SK-N-SH (cell line): ENCODE data around the gene ATP2B2. TPM values are rescaled to one million over a fixed set of nuclear protein-coding genes. Genes with fewer than 3 reads are reported as not detected.

Experiments used
- CTCF ChIA-PET: fragments of 300-600, 350-600 bp; formaldehyde crosslinking; extraction: SDS; loops from one replicate; lab custom pipeline; 2021; lab: Yijun Ruan, JAX
- POLR2A ChIA-PET: fragments of 350-600 bp; sonication (Branson Sonifier 250); formaldehyde crosslinking; extraction: SDS; loops from one replicate; lab custom pipeline; 2020; ENCODE audit warnings: antibody characterized with exemption, inconsistent platforms; lab: Yijun Ruan, JAX
- DNase-seq: peaks from one replicate; pipeline ENCODE4 v3.0.0; 2012
- H2AFZ ChIP-seq: fragments of 200-600 bp; sonication (generic); 2 replicates; pipeline ENCODE4 v1.8.1; 2016; ENCODE audit warnings: antibody characterized with exemption, mild to moderate bottlenecking, low read depth
- H3F3A ChIP-seq: fragments of 200-600 bp; sonication (generic); replicated peaks from 2 replicates; pipeline ENCODE3; 2016; ENCODE audit warnings: antibody characterized with exemption, mild to moderate bottlenecking; ENCODE audit not compliant: insufficient read depth
- H3K27ac ChIP-seq, 2 experiments: fragments of 200-500 bp in 1 of 2; fragments of 200-600 bp in 1 of 2; sonication (Bioruptor generic) in 1 of 2; sonication (generic), shearing (Covaris generic) in 1 of 2; 2 replicates each; pipeline versions ENCODE4 v1.5.1 to v1.6.1; 2014 to 2016; ENCODE audit warnings: low read depth in 2 of 2, inconsistent platforms in 1 of 2, low read length in 1 of 2, mild to moderate bottlenecking in 1 of 2, mixed read lengths in 1 of 2
- H3K27me3 ChIP-seq: fragments of 200-600 bp; sonication (generic), shearing (Covaris generic); 2 replicates; pipeline ENCODE4 v1.6.1; 2016; ENCODE audit warnings: mixed run types; ENCODE audit not compliant: insufficient read depth
- H3K36me3 ChIP-seq, 2 experiments: fragments of 200-500 bp in 1 of 2; fragments of 200-600 bp in 1 of 2; sonication (Bioruptor generic) in 1 of 2; sonication (generic) in 1 of 2; replicated peaks in 1 of 2; 2 replicates each; pipeline versions ENCODE3 to v1.5.1; 2014 to 2016; ENCODE audit warnings: low read length in 1 of 2, mild to moderate bottlenecking in 1 of 2; ENCODE audit not compliant: insufficient read depth in 2 of 2, control insufficient read depth in 1 of 2
- H3K4me1 ChIP-seq, 2 experiments: fragments of 200-500 bp in 1 of 2; fragments of 200-600 bp in 1 of 2; sonication (Bioruptor generic) in 1 of 2; sonication (generic), shearing (Covaris generic) in 1 of 2; 2 replicates each; pipeline versions ENCODE4 v1.5.1 to v1.6.1; 2014 to 2016; ENCODE audit warnings: low read depth in 1 of 2, low read length in 1 of 2, mixed run types in 1 of 2; ENCODE audit not compliant: insufficient read depth in 2 of 2, control insufficient read depth in 1 of 2
- H3K4me2 ChIP-seq: fragments of 200-600 bp; sonication (generic), shearing (Covaris generic); 2 replicates; pipeline ENCODE4 v1.6.1; 2017; ENCODE audit warnings: mixed run types
- H3K4me3 ChIP-seq, 2 experiments: fragments of 200-500 bp in 1 of 2; fragments of 200-600 bp in 1 of 2; sonication (Bioruptor generic) in 1 of 2; sonication (generic), shearing (Covaris generic) in 1 of 2; 2 replicates each; pipeline versions ENCODE4 v1.5.1 to v1.8.1; 2014 to 2016; ENCODE audit warnings: low read depth in 2 of 2, inconsistent platforms in 1 of 2, low read length in 1 of 2, mild to moderate bottlenecking in 1 of 2, mixed read lengths in 1 of 2, moderate library complexity in 1 of 2
- H3K79me2 ChIP-seq: fragments of 200-600 bp; sonication (generic); 2 replicates; pipeline ENCODE4 v1.8.1; 2017; ENCODE audit warnings: mild to moderate bottlenecking; ENCODE audit not compliant: insufficient read depth
- H3K9ac ChIP-seq: fragments of 200-600 bp; sonication (generic); 2 replicates; pipeline ENCODE4 v1.6.1; 2017; ENCODE audit warnings: mixed run types
- H3K9me2 ChIP-seq: fragments of 200-600 bp; sonication (generic); 2 replicates; pipeline ENCODE4 v1.6.1; 2017; ENCODE audit warnings: mixed run types
- H3K9me3 ChIP-seq: fragments of 200-600 bp; sonication (generic); 2 replicates; pipeline ENCODE4 v1.6.1; 2017; ENCODE audit warnings: mixed run types, mild to moderate bottlenecking, moderate library complexity
- H4K20me1 ChIP-seq: fragments of 200-600 bp; sonication (generic); 2 replicates; pipeline ENCODE4 v1.6.1; 2017; ENCODE audit warnings: mild to moderate bottlenecking, mixed run types; ENCODE audit not compliant: insufficient read depth
- CHD2 ChIP-seq: fragments of 150-350 bp; IDR thresholded peaks from 2 replicates; pipeline ENCODE4 v1.6.1; 2018; ENCODE audit warnings: low read length; ENCODE audit not compliant: partially characterized antibody
- CTCF ChIP-seq: fragments of 200-600 bp; sonication (generic); IDR thresholded peaks from 2 replicates; pipeline ENCODE4 v1.6.1; 2017; ENCODE audit warnings: antibody characterized with exemption, mild to moderate bottlenecking, moderate library complexity
- EZH2phosphoT487 ChIP-seq: fragments of 200-600 bp; sonication (generic); IDR thresholded peaks from 2 replicates; pipeline ENCODE4 v1.6.1; 2017; ENCODE audit warnings: low read depth, mixed run types, mild to moderate bottlenecking, antibody characterized with exemption, moderate library complexity, borderline replicate concordance
- FOSL2 ChIP-seq: IDR thresholded peaks from 2 replicates; pipeline ENCODE4 v1.4.0; 2012; ENCODE audit warnings: low read depth, mild to moderate bottlenecking, moderate library complexity, borderline replicate concordance
- GABPA ChIP-seq: IDR thresholded peaks from 2 replicates; pipeline ENCODE4 v1.4.0; 2012; ENCODE audit warnings: low read depth, mild to moderate bottlenecking
- JUND ChIP-seq: IDR thresholded peaks from 2 replicates; pipeline ENCODE4 v1.4.0; 2012
- MXI1 ChIP-seq: IDR thresholded peaks from 2 replicates; pipeline ENCODE4 v1.6.1; 2012; ENCODE audit warnings: mild to moderate bottlenecking, low read depth, low read length, improper control_type of control experiment
- NFIC ChIP-seq: IDR thresholded peaks from 2 replicates; pipeline ENCODE4 v1.4.0; 2012; ENCODE audit warnings: borderline replicate concordance
- NRF1 ChIP-seq: IDR thresholded peaks from 2 replicates; pipeline ENCODE4 v1.6.1; 2012; ENCODE audit warnings: low read depth, mild to moderate bottlenecking, low read length
- PBX3 ChIP-seq: IDR thresholded peaks from 2 replicates; pipeline ENCODE4; 2012
- REST ChIP-seq: IDR thresholded peaks from 2 replicates; pipeline ENCODE4 v1.6.1; 2012; ENCODE audit warnings: mild to moderate bottlenecking, low read depth, low read length, moderate library complexity
- RFX5 ChIP-seq: IDR thresholded peaks from 2 replicates; pipeline ENCODE4 v1.6.1; 2012; ENCODE audit warnings: mild to moderate bottlenecking, improper control_type of control experiment, low read length
- SIN3A ChIP-seq: IDR thresholded peaks from 2 replicates; pipeline ENCODE4 v1.6.1; 2012; ENCODE audit warnings: low read depth, mild to moderate bottlenecking, low read length, moderate library complexity, borderline replicate concordance
- SMC3 ChIP-seq: IDR thresholded peaks from 2 replicates; pipeline ENCODE4 v1.6.1; 2012; ENCODE audit warnings: low read depth, low read length, improper control_type of control experiment
- TAF1 ChIP-seq: IDR thresholded peaks from 2 replicates; pipeline ENCODE4 v1.6.1; 2012; ENCODE audit warnings: low read depth, mild to moderate bottlenecking, low read length, moderate library complexity, borderline replicate concordance
- TEAD4 ChIP-seq: IDR thresholded peaks from 2 replicates; pipeline ENCODE4 v1.4.0; 2012; ENCODE audit warnings: mild to moderate bottlenecking, borderline replicate concordance; ENCODE audit not compliant: insufficient read depth
- WGBS: methylation state at CpG from one replicate; pipeline ENCODE4 v1.1.6; 2017; ENCODE audit warnings: low lambda C conversion rate; 5-methylcytosine and 5-hydroxymethylcytosine counted together
- polyA plus RNA-seq, 3 experiments: library from polyadenylated mRNA; depleted of rRNA; stranded (reverse); fragments of >200 nt; gene quantifications; 2 replicates each; pipeline ENCODE4 v1.2.3, GENCODE V29; 2012

The ATP2B2 gene
- polyA plus RNA-seq, 1 of the 3 experiments (the other 2 are of a cell fraction): 0.15 TPM

GRCh38 chr3:10322352-10322710, 183.1 kb downstream of the ATP2B2 start:
- TF ChIP-seq MXI1 (no peak), CTCF (peak; percentile 38; the same call in 1 of the 2 replicates)
- Histone ChIP-seq H3K27ac (no peak overlapping the region), H3K4me3 (no peak overlapping the region), H3K36me3 (peaks cover 18 to 21% of the 10 kb centered on the region in 2 experiments), H3K79me2 (peaks cover 36% of the 10 kb centered on the region), H3K4me2 (no peak overlapping the region), H3F3A (no peaks in the 10 kb centered on the region), H4K20me1 (peaks cover 23% of the 10 kb centered on the region), H3K4me1 (peaks cover 4 to 8% of the 10 kb centered on the region in 2 experiments; a peak in 3 of 4 replicates), H2AFZ (no peak overlapping the region), H3K9me3 (no peaks in the 10 kb centered on the region), H3K9ac (no peak overlapping the region), H3K27me3 (peaks cover 20% of the 10 kb centered on the region; the same call in 1 of the 2 replicates), H3K9me2 (no peaks in the 10 kb centered on the region)
- 50% methylated on average over 1 of the region's 1 CpG for WGBS
- CTCF ChIA-PET: interaction anchor here (1.1 to 5.9 kb wide), 6 partner anchors 12 to 427 kb away, joined by 3 to 29 read pairs (median 3); no protein-coding TSS in a partner anchor
- POLR2A ChIA-PET: interaction anchor here (1.1 kb wide), 1 partner anchor 79 kb away, joined by 3 read pairs; no protein-coding TSS in a partner anchor
- no peak for DNase-seq

GRCh38 chr3:10321630-10322351, 183.6 kb downstream of the ATP2B2 start:
- Histone ChIP-seq H3K4me3 (peak overlapping the region in 1 of 2 experiments; percentile 100; a peak in 3 of 4 replicates), H3K79me2 (peaks cover 41% of the 10 kb centered on the region), H2AFZ (peak overlapping the region; percentile 100; the same call in 1 of the 2 replicates), H3K4me1 (peaks cover 4 to 8% of the 10 kb centered on the region in 2 experiments; a peak in 3 of 4 replicates), H3K27me3 (peaks cover 19% of the 10 kb centered on the region; the same call in 1 of the 2 replicates), H3K9ac (peak overlapping the region; percentile 98), H4K20me1 (peaks cover 28% of the 10 kb centered on the region), H3K9me2 (no peaks in the 10 kb centered on the region), H3F3A (no peaks in the 10 kb centered on the region), H3K9me3 (no peaks in the 10 kb centered on the region), H3K27ac (peak overlapping the region in 1 of 2 experiments; percentile 89; a peak in 2 of 4 replicates), H3K4me2 (peak overlapping the region; percentile 97), H3K36me3 (peaks cover 23 to 26% of the 10 kb centered on the region in 2 experiments)
- CTCF ChIA-PET: interaction anchor here (1.1 to 5.9 kb wide), 8 partner anchors 13 to 428 kb away, joined by 3 to 29 read pairs (median 4); no protein-coding TSS in a partner anchor
- POLR2A ChIA-PET: interaction anchor here (1.1 to 1.5 kb wide), 4 partner anchors 10 to 79 kb away, joined by 3 to 7 read pairs (median 4); no protein-coding TSS in a partner anchor
- DNase-seq: no peak
- WGBS: 86% methylated on average over 7 of the region's 8 CpGs
- TF ChIP-seq REST (no peak), NRF1 (no peak), SIN3A (no peak), RFX5 (no peak), CHD2 (no peak), SMC3 (no peak), CTCF (no peak), JUND (no peak), TAF1 (no peak), MXI1 (no peak), NFIC (no peak), EZH2phosphoT487 (no peak), TEAD4 (no peak), PBX3 (no peak), FOSL2 (no peak), GABPA (no peak)
